GM18526 (cell line): ENCODE data around the gene DHRS2.

Experiments used
- POLR2A ChIP-seq: IDR thresholded peaks from 3 replicates; pipeline ENCODE4 v1.6.1; 2011; ENCODE audit not compliant: insufficient read length; ENCODE audit errors: extremely low read depth

DHRS2 gene

GRCh38 chr14:23663711-23664110, 27.5 kb downstream of the DHRS2 start:
- no peak for TF ChIP-seq POLR2A

DNA sequence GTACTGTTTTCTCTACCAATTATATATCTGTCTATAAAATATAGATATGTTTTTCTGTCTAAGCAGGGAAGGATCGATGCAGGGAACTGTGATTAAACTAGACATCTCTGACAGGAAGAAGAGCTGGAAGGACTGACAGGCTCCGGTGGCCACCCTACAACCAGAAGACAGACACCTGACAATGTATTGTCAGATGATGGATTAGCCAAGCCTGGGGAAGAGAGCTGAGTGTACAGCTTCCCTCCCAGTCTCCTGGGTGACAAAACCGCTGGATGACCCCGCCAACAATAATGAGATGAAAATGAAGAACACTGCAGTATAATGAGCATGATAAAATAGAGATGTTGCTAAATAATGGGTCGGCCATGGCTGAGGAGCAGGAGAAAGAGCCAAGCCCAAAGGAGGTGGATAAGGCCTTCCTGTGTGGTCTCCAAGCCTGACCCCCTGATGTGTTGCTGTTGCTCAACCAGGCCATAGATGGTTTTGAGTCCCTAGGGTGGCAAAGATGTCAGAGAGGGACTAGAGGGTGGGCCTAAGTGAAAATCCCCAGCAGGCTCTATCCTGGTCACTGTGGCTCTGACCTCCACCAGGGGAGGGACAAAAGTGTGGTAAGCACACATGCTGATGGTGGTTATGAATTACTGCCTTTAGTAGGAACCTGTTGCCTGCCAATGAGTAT, 28.2 kb downstream of the DHRS2 start:
- TF ChIP-seq POLR2A, result no peak

- no peak for TF ChIP-seq POLR2A
These were observed 29.3 kb downstream of the DHRS2 start for GRCh38 chr14:23665302-23666016.

GRCh38 chr14:23667134-23667533, 31.0 kb downstream of the DHRS2 start:
- TF ChIP-seq POLR2A, result no peak

GRCh38 chr14:23669441-23669840, 33.3 kb downstream of the DHRS2 start:
- no peak for TF ChIP-seq POLR2A

DNA sequence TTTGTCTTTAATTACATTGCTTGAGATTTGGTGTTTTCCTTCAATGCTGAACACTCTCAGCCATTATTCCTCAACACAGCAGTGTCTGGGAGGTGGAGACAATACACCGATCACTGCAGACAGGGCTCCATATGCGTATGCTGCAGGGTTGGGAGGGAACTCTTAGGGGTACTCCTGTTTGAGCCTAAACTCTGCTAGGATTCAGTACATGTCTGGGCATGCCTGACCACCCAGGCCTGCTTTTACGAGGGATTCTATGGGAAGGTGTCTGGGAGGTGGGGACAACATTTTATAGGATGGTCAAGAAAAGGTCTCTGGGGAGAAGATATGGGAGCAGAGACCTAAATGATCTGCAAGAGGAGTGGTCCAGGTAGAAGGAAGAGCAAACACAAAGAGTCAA, 34.3 kb downstream of the DHRS2 start:
- TF ChIP-seq POLR2A, result no peak

GRCh38 chr14:23672200-23672599, 36.0 kb downstream of the DHRS2 start:
- no peak for TF ChIP-seq POLR2A

GRCh38 chr14:23675337-23675736, 39.2 kb downstream of the DHRS2 start:
- no peak for TF ChIP-seq POLR2A

DNA sequence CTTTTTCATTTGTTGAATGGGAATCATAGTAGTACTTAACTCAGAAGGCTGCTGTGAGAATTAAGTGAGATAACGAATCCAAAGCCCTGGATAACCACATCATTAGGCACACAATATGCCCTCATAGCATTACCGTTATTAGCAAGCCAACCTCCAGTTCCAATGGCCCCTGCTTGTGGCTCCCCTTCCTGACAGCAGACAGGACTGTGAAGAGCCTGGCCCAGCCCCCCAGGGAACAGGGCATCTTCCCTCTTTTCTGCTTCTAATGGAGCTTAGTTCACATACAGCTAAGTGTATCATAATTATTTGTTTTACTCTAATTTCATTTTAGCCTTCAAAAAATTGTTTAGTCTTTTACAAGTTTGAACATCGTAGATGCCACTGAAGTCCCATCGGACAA, 39.7 kb downstream of the DHRS2 start:
- TF ChIP-seq POLR2A, result no peak

- no peak for TF ChIP-seq POLR2A
These were observed 45.2 kb downstream of the DHRS2 start for GRCh38 chr14:23681337-23681736.

- no peak for TF ChIP-seq POLR2A
These were observed 56.3 kb downstream of the DHRS2 start for GRCh38 chr14:23692416-23692815.

DNA sequence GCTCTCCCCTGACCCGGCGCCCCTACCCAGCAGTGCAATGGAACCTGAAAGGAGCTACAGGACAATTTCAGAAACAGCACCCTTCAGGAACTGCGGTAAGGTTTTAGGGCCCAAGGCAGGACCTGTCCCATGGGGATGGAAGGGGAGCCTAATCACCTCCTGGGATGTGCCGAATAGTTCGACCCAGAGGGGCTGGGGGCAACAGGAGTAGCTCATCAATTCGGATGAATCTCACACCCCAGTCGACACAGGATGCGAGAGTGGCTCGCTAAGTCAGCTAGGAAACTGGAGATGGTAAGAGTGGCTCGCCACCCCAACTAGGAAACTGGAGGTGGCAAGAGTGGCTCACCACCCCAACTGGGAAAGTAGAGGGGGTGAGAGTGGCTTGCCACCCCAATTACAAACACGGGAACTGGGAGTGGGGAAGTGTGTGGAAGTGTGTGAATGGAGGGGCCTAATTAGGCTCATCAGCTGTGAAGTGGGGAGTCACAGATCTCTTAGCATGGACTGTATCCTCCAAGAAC, 57.1 kb downstream of the DHRS2 start:
- TF ChIP-seq POLR2A, result no peak

GRCh38 chr14:23694085-23694948, 58.2 kb downstream of the DHRS2 start:
- TF ChIP-seq POLR2A, result no peak
